NCI-H510A treated with DMSO at 0.1 percent for 48 hours (cell line): Measurements from ENCODE around the gene TNS3.

Experiments used
- DNase-seq: peaks from one replicate; lab custom pipeline; 2025; lab: John Stamatoyannopoulos, UW

Gene TNS3

GRCh38 chr7:47366960-47367359 is 215.0 kb downstream of the TNS3 start:
- DNase-seq, result no peak

- DNase-seq, result no peak
These were observed 215.7 kb downstream of the TNS3 start for GRCh38 chr7:47366211-47366610.

GRCh38 chr7:47362984-47363383 is 218.9 kb downstream of the TNS3 start:
- DNase-seq, result no peak

GRCh38 chr7:47361746-47362215 is 220.1 kb downstream of the TNS3 start:
- DNase-seq, result no peak

- no peak for DNase-seq
These were observed 220.7 kb downstream of the TNS3 start for GRCh38 chr7:47361236-47361635.

GRCh38 chr7:47360301-47360900 is 221.5 kb downstream of the TNS3 start:
- no peak for DNase-seq

- DNase-seq, result no peak
These were observed 222.8 kb downstream of the TNS3 start for GRCh38 chr7:47358944-47359588.

GRCh38 chr7:47358357-47358756 is 223.6 kb downstream of the TNS3 start:
- no peak for DNase-seq

- no peak for DNase-seq
These were observed 224.0 kb downstream of the TNS3 start for GRCh38 chr7:47357863-47358262.

GRCh38 chr7:47357361-47357760 is 224.6 kb downstream of the TNS3 start:
- DNase-seq, result no peak

- no peak for DNase-seq
These were observed 225.7 kb downstream of the TNS3 start for GRCh38 chr7:47356261-47356660.

GRCh38 chr7:47355684-47356083 is 226.2 kb downstream of the TNS3 start:
- DNase-seq, result no peak

GRCh38 chr7:47354831-47355541 is 226.9 kb downstream of the TNS3 start:
- DNase-seq, result no peak

GRCh38 chr7:47354071-47354470 is 227.8 kb downstream of the TNS3 start:
- no peak for DNase-seq

GRCh38 chr7:47352394-47352968 is 229.4 kb downstream of the TNS3 start:
- DNase-seq, result no peak

GRCh38 chr7:47351233-47352154 is 230.4 kb downstream of the TNS3 start:
- no peak for DNase-seq

- no peak for DNase-seq
These were observed 231.5 kb downstream of the TNS3 start for GRCh38 chr7:47350425-47350824.

- no peak for DNase-seq
These were observed 232.5 kb downstream of the TNS3 start for GRCh38 chr7:47349401-47349800.

GRCh38 chr7:47347816-47348385 is 234.0 kb downstream of the TNS3 start:
- DNase-seq, result no peak

- no peak for DNase-seq
These were observed 234.6 kb downstream of the TNS3 start for GRCh38 chr7:47347346-47347745.

- DNase-seq, result no peak
These were observed 235.5 kb downstream of the TNS3 start for GRCh38 chr7:47346377-47346914.
